Measurements from ENCODE around the gene GPT2.

GPT2 gene

DNA sequence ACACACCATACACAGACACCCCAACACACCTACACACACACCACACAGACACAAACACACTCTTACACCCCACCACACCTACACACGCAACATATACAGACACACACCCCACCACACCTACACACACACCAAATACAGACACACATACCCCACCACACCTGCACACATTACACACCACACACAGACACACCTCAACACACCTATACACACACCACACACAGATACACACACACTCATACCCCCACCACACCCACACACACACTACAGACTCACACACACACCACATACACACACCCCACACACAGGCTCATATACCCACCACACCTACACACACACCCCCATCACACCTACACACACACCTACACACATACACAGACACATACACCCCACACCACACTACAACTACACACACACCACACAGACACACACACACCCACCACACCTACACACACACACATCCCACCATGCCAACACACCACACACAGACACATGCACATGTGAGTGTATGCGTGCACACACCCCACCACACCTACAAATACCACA is 31.4 kb downstream of the GPT2 start:
- no peak overlapping the region for H3K4me3 ChIP-seq (IDR thresholded peaks at IDR 0.05; ENCODE audit: insufficient read depth, low read depth, low read length)
- no peaks in the 10 kb centered on the region for H3K36me3 ChIP-seq (ENCODE audit: insufficient read depth)
- TF ChIP-seq, protein P1, sequence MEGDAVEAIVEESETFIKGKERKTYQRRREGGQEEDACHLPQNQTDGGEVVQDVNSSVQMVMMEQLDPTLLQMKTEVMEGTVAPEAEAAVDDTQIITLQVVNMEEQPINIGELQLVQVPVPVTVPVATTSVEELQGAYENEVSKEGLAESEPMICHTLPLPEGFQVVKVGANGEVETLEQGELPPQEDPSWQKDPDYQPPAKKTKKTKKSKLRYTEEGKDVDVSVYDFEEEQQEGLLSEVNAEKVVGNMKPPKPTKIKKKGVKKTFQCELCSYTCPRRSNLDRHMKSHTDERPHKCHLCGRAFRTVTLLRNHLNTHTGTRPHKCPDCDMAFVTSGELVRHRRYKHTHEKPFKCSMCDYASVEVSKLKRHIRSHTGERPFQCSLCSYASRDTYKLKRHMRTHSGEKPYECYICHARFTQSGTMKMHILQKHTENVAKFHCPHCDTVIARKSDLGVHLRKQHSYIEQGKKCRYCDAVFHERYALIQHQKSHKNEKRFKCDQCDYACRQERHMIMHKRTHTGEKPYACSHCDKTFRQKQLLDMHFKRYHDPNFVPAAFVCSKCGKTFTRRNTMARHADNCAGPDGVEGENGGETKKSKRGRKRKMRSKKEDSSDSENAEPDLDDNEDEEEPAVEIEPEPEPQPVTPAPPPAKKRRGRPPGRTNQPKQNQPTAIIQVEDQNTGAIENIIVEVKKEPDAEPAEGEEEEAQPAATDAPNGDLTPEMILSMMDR (conservative IDR thresholded peaks at IDR 0.05; ENCODE audit: low read depth, low read length), result no peak
- H3K27ac ChIP-seq, result no peak overlapping the region
- H3K79me2 ChIP-seq (ENCODE audit: insufficient read depth, low read depth), result no peaks in the 10 kb centered on the region
- H3K9ac ChIP-seq, result no peak overlapping the region
- H3K4me1 ChIP-seq (ENCODE audit: low read depth, poor library complexity, severe bottlenecking), result no peaks in the 10 kb centered on the region
- H2AFZ ChIP-seq (ENCODE audit: low read depth), result no peak overlapping the region
- no peaks in the 10 kb centered on the region for H4K20me1 ChIP-seq (ENCODE audit: insufficient read depth)
- no peaks in the 10 kb centered on the region for H3K27me3 ChIP-seq (ENCODE audit: insufficient read depth, low read depth)
- no peak overlapping the region for H3K4me2 ChIP-seq

DNA sequence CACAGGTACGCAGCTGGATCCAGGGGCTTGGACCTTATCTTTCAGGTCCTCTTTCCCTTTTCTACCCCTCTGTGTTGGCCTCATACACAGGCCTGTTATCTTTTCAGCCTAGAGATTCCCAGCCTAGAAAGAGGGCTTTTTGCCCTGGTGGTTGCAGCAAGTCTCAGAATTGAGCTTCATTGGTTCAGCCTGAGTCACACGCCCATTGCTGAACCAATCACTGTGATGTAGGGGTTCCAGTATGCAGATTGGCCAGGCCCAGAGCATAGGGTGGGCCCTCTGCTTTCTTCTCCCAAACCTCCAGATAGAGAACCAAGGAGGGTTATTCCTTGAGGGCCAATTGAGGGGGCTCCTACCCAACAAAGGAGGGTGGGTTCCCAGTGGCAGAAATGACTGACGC is 32.8 kb downstream of the GPT2 start:
- no peaks in the 10 kb centered on the region for H3K4me1 ChIP-seq (ENCODE audit: low read depth, poor library complexity, severe bottlenecking)
- no peak overlapping the region for H3K4me2 ChIP-seq
- H3K9ac ChIP-seq, result no peak overlapping the region
- TF ChIP-seq, protein P1 (conservative IDR thresholded peaks at IDR 0.05; ENCODE audit: low read depth, low read length), result no peak
- no peaks in the 10 kb centered on the region for H3K36me3 ChIP-seq (ENCODE audit: insufficient read depth)
- H3K4me3 ChIP-seq (IDR thresholded peaks at IDR 0.05; ENCODE audit: insufficient read depth, low read depth, low read length), result no peak overlapping the region
- no peaks in the 10 kb centered on the region for H3K27me3 ChIP-seq (ENCODE audit: insufficient read depth, low read depth)
- H3K79me2 ChIP-seq (ENCODE audit: insufficient read depth, low read depth), result no peaks in the 10 kb centered on the region
- no peak overlapping the region for H2AFZ ChIP-seq (ENCODE audit: low read depth)
- no peak overlapping the region for H3K27ac ChIP-seq
- no peaks in the 10 kb centered on the region for H4K20me1 ChIP-seq (ENCODE audit: insufficient read depth)

DNA sequence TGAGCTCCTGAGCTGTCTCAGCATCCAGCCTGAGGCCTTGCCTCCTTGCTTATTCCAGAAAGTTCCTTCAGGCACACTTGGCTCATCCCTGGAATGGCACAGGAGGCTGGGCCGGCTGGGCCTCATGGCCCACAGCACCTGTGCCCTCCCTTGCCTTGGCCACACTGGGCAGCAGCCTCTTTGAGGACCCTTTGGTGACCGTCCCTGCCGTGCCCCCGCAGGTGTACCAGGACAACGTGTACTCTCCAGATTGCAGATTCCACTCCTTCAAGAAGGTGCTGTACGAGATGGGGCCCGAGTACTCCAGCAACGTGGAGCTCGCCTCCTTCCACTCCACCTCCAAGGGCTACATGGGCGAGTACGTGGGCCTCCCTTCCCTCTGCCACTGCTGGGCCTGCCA is 34.2 kb downstream of the GPT2 start:
- H3K9ac ChIP-seq, result no peak overlapping the region

DNA sequence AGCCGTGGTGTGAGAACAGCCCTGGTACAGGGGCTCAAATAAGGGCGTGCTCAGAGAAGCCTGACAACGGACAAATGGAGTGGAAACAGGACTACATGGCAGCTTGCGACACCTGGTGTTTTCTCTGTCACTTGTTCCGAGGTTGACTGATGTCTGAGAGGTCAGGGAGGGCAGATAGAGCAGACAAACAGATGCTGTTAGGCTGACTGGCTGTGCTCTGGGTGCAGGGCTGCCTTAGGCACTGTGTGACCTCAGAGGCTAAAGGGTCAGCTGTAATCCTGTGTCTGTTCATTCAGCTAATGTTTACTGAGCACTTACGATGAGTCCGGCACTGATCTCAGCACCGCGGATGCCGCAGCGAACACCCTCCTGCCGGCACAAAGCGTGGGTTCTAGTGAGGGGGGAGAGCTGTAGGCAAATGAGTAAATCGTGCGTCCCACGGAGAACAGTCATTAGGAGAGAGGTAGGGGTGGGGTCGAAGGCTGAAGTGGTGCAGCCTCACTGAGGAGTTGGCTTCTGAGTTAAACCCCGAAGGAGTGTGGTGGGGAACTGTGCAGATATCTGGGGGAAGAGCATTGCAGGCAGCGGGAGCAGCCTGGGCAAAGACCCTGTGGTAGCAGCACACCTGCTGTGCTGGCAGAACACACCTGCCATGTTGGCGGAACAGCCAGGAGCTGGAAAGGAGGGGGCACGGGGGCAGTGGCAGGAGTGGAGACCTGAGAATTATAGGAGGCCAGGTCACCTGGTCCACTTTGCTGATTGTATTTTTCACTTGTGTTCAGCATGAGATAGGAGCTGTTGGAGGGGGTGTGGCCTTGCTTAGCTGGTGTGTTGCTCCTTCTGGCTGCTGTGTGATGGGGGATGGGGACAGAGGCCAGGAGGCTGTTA is 35.0 kb downstream of the GPT2 start:
- Histone ChIP-seq H3K79me2 (ENCODE audit: insufficient read depth, low read depth) (no peaks in the 10 kb centered on the region), H3K36me3 (ENCODE audit: insufficient read depth) (no peaks in the 10 kb centered on the region), H3K9ac (no peak overlapping the region), H3K27ac (no peak overlapping the region), H3K4me1 (ENCODE audit: low read depth, poor library complexity, severe bottlenecking) (no peaks in the 10 kb centered on the region), H3K4me2 (no peak overlapping the region), H2AFZ (ENCODE audit: low read depth) (no peak overlapping the region), H4K20me1 (ENCODE audit: insufficient read depth) (no peaks in the 10 kb centered on the region), H3K4me3 (IDR thresholded peaks at IDR 0.05; ENCODE audit: insufficient read depth, low read depth, low read length) (no peak overlapping the region), H3K27me3 (ENCODE audit: insufficient read depth, low read depth) (no peaks in the 10 kb centered on the region)
- TF ChIP-seq, protein P1 (conservative IDR thresholded peaks at IDR 0.05; ENCODE audit: low read depth, low read length), result no peak

More for the DNA sequence above, 34.2 kb downstream of the GPT2 start:
- no peaks in the 10 kb centered on the region for H3K36me3 ChIP-seq (ENCODE audit: insufficient read depth)
- no peak overlapping the region for H2AFZ ChIP-seq (ENCODE audit: low read depth)
- no peaks in the 10 kb centered on the region for H3K4me1 ChIP-seq (ENCODE audit: low read depth, poor library complexity, severe bottlenecking)
- no peaks in the 10 kb centered on the region for H3K27me3 ChIP-seq (ENCODE audit: insufficient read depth, low read depth)
- H3K79me2 ChIP-seq (ENCODE audit: insufficient read depth, low read depth), result no peaks in the 10 kb centered on the region
- no peak overlapping the region for H3K4me2 ChIP-seq
- no peak overlapping the region for H3K27ac ChIP-seq
- TF ChIP-seq, protein P1 (conservative IDR thresholded peaks at IDR 0.05; ENCODE audit: low read depth, low read length), result no peak
- no peaks in the 10 kb centered on the region for H4K20me1 ChIP-seq (ENCODE audit: insufficient read depth)
- no peak overlapping the region for H3K4me3 ChIP-seq (IDR thresholded peaks at IDR 0.05; ENCODE audit: insufficient read depth, low read depth, low read length)
